ENCODE measurements around the gene PHF20. TPM values are rescaled to one million over a fixed set of nuclear protein-coding genes. Genes with fewer than 3 reads are reported as not detected.

The PHF20 gene
- total RNA-seq, 1 donor from 2014 or later = 42.2 TPM

DNA sequence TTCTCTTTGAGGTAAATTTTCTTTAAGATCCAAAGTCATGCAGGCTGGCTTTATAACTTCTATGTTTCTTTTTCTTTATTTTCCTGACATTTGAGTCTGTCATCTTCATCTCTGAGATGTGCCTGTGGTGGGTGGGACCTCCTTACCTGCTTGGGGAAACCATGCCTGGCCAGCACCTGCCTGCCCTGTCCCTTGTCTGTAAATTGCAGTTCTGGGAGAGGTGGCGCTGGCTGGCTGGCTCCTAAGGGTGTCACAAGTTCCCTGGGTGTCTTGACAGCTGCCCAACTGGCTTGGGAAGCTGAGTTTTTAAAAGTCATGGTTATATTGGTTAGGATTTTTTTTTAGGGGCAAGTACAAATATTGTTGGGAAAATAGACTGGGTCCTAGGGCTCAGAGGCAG, 146.2 kb downstream of the PHF20 start:
- Mint-ChIP-seq H3K27me3 (no peaks in the 10 kb centered on the region), H3K4me1 (ENCODE audit: low read depth) (no peaks in the 10 kb centered on the region), H3K27ac (peak overlapping the region; percentile 74), H3K9me3 (ENCODE audit: low read depth) (no peaks in the 10 kb centered on the region), H3K36me3 (ENCODE audit: insufficient read depth) (peaks cover 16% of the 10 kb centered on the region), H3K4me3 (ENCODE audit: low read depth) (no peak overlapping the region)
- DNase-seq (ENCODE audit: low spot score, unreplicated experiment) = no peak
- TF ChIP-seq, protein P1, sequence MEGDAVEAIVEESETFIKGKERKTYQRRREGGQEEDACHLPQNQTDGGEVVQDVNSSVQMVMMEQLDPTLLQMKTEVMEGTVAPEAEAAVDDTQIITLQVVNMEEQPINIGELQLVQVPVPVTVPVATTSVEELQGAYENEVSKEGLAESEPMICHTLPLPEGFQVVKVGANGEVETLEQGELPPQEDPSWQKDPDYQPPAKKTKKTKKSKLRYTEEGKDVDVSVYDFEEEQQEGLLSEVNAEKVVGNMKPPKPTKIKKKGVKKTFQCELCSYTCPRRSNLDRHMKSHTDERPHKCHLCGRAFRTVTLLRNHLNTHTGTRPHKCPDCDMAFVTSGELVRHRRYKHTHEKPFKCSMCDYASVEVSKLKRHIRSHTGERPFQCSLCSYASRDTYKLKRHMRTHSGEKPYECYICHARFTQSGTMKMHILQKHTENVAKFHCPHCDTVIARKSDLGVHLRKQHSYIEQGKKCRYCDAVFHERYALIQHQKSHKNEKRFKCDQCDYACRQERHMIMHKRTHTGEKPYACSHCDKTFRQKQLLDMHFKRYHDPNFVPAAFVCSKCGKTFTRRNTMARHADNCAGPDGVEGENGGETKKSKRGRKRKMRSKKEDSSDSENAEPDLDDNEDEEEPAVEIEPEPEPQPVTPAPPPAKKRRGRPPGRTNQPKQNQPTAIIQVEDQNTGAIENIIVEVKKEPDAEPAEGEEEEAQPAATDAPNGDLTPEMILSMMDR (IDR thresholded peaks at IDR 0.05; ENCODE audit: unreplicated experiment) = no peak

DNA sequence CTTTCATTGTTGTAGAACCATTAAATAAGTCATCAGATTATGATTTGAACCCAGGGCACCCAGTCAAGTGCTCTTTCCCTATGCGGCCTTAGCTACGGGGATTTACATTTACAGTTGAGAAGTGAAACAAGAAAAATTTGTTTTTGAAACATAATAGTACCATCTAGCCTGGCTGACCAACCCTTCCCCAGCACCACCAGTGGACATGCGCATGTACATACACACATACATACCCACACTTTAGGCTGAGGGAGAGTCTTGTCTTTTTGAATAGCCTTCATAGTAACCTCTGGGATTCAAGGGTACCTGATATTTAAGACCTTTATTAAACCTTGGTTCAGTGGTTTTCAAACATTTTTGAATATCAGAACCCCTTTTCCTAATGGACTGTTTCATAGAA, 148.7 kb downstream of the PHF20 start:
- no peak for DNase-seq (ENCODE audit: low spot score, unreplicated experiment)
- TF ChIP-seq, protein P1 (IDR thresholded peaks at IDR 0.05; ENCODE audit: unreplicated experiment) = no peak
- no peak overlapping the region for H3K4me3 Mint-ChIP-seq (ENCODE audit: low read depth)
- H3K9me3 Mint-ChIP-seq (ENCODE audit: low read depth) = no peaks in the 10 kb centered on the region
- no peak overlapping the region for H3K27ac Mint-ChIP-seq
- H3K36me3 Mint-ChIP-seq (ENCODE audit: insufficient read depth) = peaks cover 13% of the 10 kb centered on the region
- H3K4me1 Mint-ChIP-seq (ENCODE audit: low read depth) = no peaks in the 10 kb centered on the region
- no peaks in the 10 kb centered on the region for H3K27me3 Mint-ChIP-seq

DNA sequence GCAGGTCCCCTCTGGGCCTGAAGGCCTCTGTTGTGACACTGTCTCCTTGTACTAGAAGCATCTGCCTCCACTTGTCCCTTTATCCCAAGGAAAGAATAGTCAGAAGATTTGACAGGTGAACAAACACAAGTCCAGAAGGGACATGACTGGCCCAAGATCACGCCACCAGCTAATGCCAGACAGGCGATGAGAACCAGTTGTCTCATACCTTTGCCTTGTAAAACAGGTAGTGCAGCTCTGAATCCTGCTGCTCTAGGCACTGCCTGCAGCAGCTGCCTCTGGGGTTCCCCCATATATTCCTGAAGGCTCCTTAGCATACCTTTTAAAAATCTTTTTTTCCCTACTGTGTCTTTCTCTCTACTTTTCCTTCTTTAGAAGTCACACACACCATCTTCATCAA, 157.5 kb downstream of the PHF20 start:
- H3K9me3 Mint-ChIP-seq (ENCODE audit: low read depth) = no peaks in the 10 kb centered on the region
- H3K27ac Mint-ChIP-seq = peak overlapping the region; percentile 17
- TF ChIP-seq, protein P1 (IDR thresholded peaks at IDR 0.05; ENCODE audit: unreplicated experiment) = no peak
- H3K4me1 Mint-ChIP-seq (ENCODE audit: low read depth) = peaks cover 2% of the 10 kb centered on the region
- H3K36me3 Mint-ChIP-seq (ENCODE audit: insufficient read depth) = peaks cover 21% of the 10 kb centered on the region
- H3K27me3 Mint-ChIP-seq = no peaks in the 10 kb centered on the region
- DNase-seq (ENCODE audit: low spot score, unreplicated experiment) = no peak
- H3K4me3 Mint-ChIP-seq (ENCODE audit: low read depth) = no peak overlapping the region

DNA sequence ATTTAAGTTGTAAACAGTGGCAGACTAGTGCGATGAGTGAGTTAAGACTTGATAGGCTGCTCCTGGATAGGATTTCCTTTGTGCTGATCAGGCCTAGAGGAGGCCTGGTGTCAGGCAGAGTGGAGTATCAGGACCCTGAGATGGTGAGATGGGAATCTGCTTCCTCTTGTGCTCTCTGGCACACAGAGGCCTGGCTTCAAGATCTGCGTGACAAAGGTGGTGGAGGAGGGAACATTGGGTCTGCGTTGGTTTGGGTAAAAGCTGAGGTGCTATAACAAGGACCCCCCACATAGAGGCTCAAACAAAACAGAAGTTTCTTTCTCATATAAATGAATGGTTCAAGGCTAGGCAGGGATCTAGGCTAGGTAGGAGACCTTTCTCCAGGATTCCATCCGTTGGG, 162.2 kb downstream of the PHF20 start:
- no peaks in the 10 kb centered on the region for H3K27me3 Mint-ChIP-seq
- H3K4me1 Mint-ChIP-seq (ENCODE audit: low read depth) = peaks cover 2% of the 10 kb centered on the region
- peaks cover 18% of the 10 kb centered on the region for H3K36me3 Mint-ChIP-seq (ENCODE audit: insufficient read depth)
- TF ChIP-seq, protein P1 (IDR thresholded peaks at IDR 0.05; ENCODE audit: unreplicated experiment) = no peak
- H3K9me3 Mint-ChIP-seq (ENCODE audit: low read depth) = no peaks in the 10 kb centered on the region
- H3K4me3 Mint-ChIP-seq (ENCODE audit: low read depth) = no peak overlapping the region
- peak overlapping the region; percentile 66 for H3K27ac Mint-ChIP-seq
- DNase-seq (ENCODE audit: low spot score, unreplicated experiment) = no peak

DNA sequence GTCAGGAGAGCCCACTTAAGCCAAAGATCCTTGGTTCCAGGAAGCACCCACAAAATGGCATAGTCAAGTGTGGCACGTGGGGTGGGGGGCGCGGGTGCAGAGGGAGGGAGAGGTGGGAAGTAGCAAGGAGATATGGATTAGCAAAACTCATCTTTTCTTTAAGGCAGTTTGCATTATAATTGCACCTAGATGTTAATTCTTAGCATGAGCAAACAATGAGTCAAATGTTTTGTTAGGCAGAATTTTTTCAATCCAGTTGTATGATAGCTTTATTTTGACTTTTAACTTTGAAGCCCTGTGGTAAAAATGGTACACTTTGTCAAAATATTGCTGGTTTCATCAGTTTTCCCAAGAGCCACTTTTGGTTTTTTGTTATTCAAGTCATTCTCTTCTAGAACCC, 167.4 kb downstream of the PHF20 start:
- Mint-ChIP-seq H3K36me3 (ENCODE audit: insufficient read depth) (peaks cover 8% of the 10 kb centered on the region), H3K27ac (no peak overlapping the region)

More for the DNA sequence above, 167.4 kb downstream of the PHF20 start:
- no peaks in the 10 kb centered on the region for H3K4me1 Mint-ChIP-seq (ENCODE audit: low read depth)
- H3K9me3 Mint-ChIP-seq (ENCODE audit: low read depth) = no peaks in the 10 kb centered on the region
- H3K27me3 Mint-ChIP-seq = no peaks in the 10 kb centered on the region
- H3K4me3 Mint-ChIP-seq (ENCODE audit: low read depth) = no peak overlapping the region
- no peak for DNase-seq (ENCODE audit: low spot score, unreplicated experiment)
- TF ChIP-seq, protein P1 (IDR thresholded peaks at IDR 0.05; ENCODE audit: unreplicated experiment) = no peak
